Measurements from ENCODE around the gene ERG.

Gene ERG

DNA sequence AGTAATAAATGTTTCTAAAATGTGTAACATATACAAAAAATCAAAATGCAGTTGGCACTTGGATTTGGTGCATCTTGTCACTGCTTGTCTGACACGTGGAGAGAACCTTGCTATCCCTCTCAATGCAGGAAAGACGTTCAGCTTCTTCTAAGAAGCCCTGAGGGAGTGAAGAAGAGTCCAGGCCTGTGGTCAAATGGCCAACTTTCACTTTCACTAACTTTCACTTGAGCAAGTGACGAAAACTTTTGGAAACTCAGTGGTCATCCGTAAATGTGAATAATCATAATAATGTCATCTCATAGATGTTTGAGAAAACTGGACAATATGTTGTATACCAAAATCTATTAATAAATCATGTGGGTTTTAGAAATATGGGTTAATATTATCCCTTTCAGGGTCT is 61.9 kb downstream of the ERG start:
- H3K18ac ChIP-seq (ENCODE audit: low read length): no peak overlapping the region
- no peak overlapping the region for H2BK12ac ChIP-seq (ENCODE audit: low read length)
- H2BK15ac ChIP-seq (ENCODE audit: low read length): no peak overlapping the region
- DNase-seq (ENCODE audit: low spot score): no peak
- H3K4ac ChIP-seq (ENCODE audit: low read length): no peak overlapping the region
- no peak overlapping the region for H3K9ac ChIP-seq (ENCODE audit: low read depth, low read length, poor library complexity)
- H3K36me3 ChIP-seq (replicated peaks in 1 of 2; ENCODE audit: control insufficient read depth in 2 of 2, insufficient read depth in 2 of 2, low read length in 2 of 2): no peaks in the 10 kb centered on the region
- H2AFZ ChIP-seq (ENCODE audit: low read length): no peak overlapping the region
- no peaks in the 10 kb centered on the region for H3K27me3 ChIP-seq (ENCODE audit: control insufficient read depth in 3 of 3, insufficient read depth in 3 of 3, low read depth in 1 of 3, low read length in 3 of 3)
- no peak overlapping the region for H4K91ac ChIP-seq (ENCODE audit: low read depth, low read length, poor library complexity)
- no CpG with 5 or more reads among the region's 4 CpGs for WGBS, 2 donors (ENCODE audit: extremely low coverage in 2 of 2, insufficient read length in 2 of 2, insufficient replicate concordance in 1 of 2)
- no peak overlapping the region for H2BK120ac ChIP-seq (ENCODE audit: low read depth, low read length)
- H3K9me3 ChIP-seq (replicated peaks in 1 of 2; ENCODE audit: control insufficient read depth in 2 of 2, insufficient read depth in 1 of 2, low read depth in 1 of 2, low read length in 2 of 2): no peaks in the 10 kb centered on the region
- H4K8ac ChIP-seq (ENCODE audit: low read depth, low read length): no peak overlapping the region
- H3K14ac ChIP-seq (ENCODE audit: low read length): no peak overlapping the region
- H3K4me2 ChIP-seq (ENCODE audit: insufficient read depth, low read length, poor library complexity, severe bottlenecking): no peak overlapping the region
- no peak overlapping the region for H2AK5ac ChIP-seq (ENCODE audit: low read depth, low read length)
- H3K79me1 ChIP-seq (ENCODE audit: low read depth, low read length): no peaks in the 10 kb centered on the region
- H3K4me3 ChIP-seq (ENCODE audit: low read length in 2 of 2): no peak overlapping the region
- H3K4me1 ChIP-seq (ENCODE audit: control insufficient read depth in 2 of 2, insufficient read depth in 1 of 2, low read depth in 1 of 2, low read length in 2 of 2): peaks cover 11 to 23% of the 10 kb centered on the region in 2 donors
- H3K23ac ChIP-seq (ENCODE audit: low read depth, low read length, poor library complexity): no peak overlapping the region
- H3K27ac ChIP-seq (replicated peaks; ENCODE audit: low read length): no peak overlapping the region
- no peak overlapping the region for H2BK5ac ChIP-seq (ENCODE audit: low read length)

DNA sequence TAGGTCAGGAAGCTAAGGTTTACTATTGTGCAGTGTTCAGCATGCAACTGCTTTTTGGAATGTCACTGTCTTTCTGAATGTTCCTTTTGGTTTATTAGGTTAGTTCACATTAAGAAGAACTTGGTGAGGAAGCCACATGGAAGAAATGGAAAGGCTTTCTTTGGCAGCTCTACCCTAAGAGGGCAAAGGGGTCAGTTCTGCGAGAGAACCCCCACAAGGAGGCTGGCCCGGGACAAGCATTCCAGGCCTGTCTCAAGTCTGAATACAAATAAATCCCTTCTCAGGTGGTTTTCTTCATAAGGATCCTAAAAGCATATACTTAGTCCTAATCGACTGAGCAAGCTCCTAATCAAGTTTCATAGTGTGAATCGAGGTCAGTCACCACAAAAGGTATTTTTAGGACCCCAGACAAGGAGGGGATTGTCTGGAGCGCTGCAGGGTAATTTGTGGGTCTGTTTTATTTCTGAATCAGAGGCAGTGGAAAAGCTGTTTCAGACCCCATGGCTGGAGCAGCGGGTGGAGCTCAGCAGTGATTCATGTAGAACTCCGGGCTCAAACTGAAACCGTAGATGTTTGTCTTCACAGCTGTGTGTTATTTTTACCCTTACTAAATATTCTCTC is 63.3 kb downstream of the ERG start:
- no peak overlapping the region for H3K4me2 ChIP-seq (ENCODE audit: insufficient read depth, low read length, poor library complexity, severe bottlenecking)
- H2AK5ac ChIP-seq (ENCODE audit: low read depth, low read length): no peak overlapping the region
- H2BK12ac ChIP-seq (ENCODE audit: low read length): no peak overlapping the region
- no peaks in the 10 kb centered on the region for H3K9me3 ChIP-seq (replicated peaks in 1 of 2; ENCODE audit: control insufficient read depth in 2 of 2, insufficient read depth in 1 of 2, low read depth in 1 of 2, low read length in 2 of 2)
- H3K27me3 ChIP-seq (ENCODE audit: control insufficient read depth in 3 of 3, insufficient read depth in 3 of 3, low read depth in 1 of 3, low read length in 3 of 3): no peaks in the 10 kb centered on the region
- H3K79me1 ChIP-seq (ENCODE audit: low read depth, low read length): no peaks in the 10 kb centered on the region
- H2BK120ac ChIP-seq (ENCODE audit: low read depth, low read length): no peak overlapping the region
- H3K4ac ChIP-seq (ENCODE audit: low read length): no peak overlapping the region
- H3K18ac ChIP-seq (ENCODE audit: low read length): no peak overlapping the region
- WGBS, 2 donors (ENCODE audit: extremely low coverage in 2 of 2, insufficient read length in 2 of 2, insufficient replicate concordance in 1 of 2): no CpG with 5 or more reads among the region's 8 CpGs
- no peak for DNase-seq (ENCODE audit: low spot score)
- no peak overlapping the region for H3K14ac ChIP-seq (ENCODE audit: low read length)
- no peak overlapping the region for H4K8ac ChIP-seq (ENCODE audit: low read depth, low read length)
- no peak overlapping the region for H3K27ac ChIP-seq (replicated peaks; ENCODE audit: low read length)
- peaks cover 5 to 14% of the 10 kb centered on the region in 2 donors for H3K4me1 ChIP-seq (ENCODE audit: control insufficient read depth in 2 of 2, insufficient read depth in 1 of 2, low read depth in 1 of 2, low read length in 2 of 2)
- no peak overlapping the region for H2BK15ac ChIP-seq (ENCODE audit: low read length)
- no peak overlapping the region for H3K23ac ChIP-seq (ENCODE audit: low read depth, low read length, poor library complexity)
- no peak overlapping the region for H3K4me3 ChIP-seq (ENCODE audit: low read length in 2 of 2)
- no peak overlapping the region for H2BK5ac ChIP-seq (ENCODE audit: low read length)
- H3K36me3 ChIP-seq (replicated peaks in 1 of 2; ENCODE audit: control insufficient read depth in 2 of 2, insufficient read depth in 2 of 2, low read length in 2 of 2): no peaks in the 10 kb centered on the region
- H2AFZ ChIP-seq (ENCODE audit: low read length): no peak overlapping the region
- no peak overlapping the region for H3K9ac ChIP-seq (ENCODE audit: low read depth, low read length, poor library complexity)
- no peak overlapping the region for H4K91ac ChIP-seq (ENCODE audit: low read depth, low read length, poor library complexity)

DNA sequence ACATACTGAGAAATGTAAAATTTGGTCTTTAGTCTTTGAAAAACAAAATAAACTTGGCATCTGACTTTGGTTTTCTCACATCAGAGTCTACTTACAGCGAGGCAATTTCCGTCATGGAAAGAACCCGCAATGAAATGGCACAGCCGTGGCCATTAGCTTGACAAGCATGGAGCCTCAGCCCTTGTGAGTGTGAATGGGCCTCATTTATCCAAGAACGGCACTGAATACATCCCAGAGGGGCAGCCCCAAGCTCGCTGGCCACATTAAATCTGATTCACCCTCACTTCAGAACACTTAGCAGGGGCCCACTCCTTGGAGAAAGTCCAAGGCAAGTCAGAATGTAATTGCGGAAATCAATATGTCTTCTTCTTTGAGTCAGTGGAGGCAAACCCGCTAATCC is 64.8 kb downstream of the ERG start:
- Histone ChIP-seq H2AK5ac (ENCODE audit: low read depth, low read length) (no peak overlapping the region), H3K79me1 (ENCODE audit: low read depth, low read length) (no peaks in the 10 kb centered on the region), H3K18ac (ENCODE audit: low read length) (no peak overlapping the region), H3K36me3 (replicated peaks in 1 of 2; ENCODE audit: control insufficient read depth in 2 of 2, insufficient read depth in 2 of 2, low read length in 2 of 2) (no peaks in the 10 kb centered on the region), H2BK15ac (ENCODE audit: low read length) (no peak overlapping the region), H4K8ac (ENCODE audit: low read depth, low read length) (no peak overlapping the region), H2BK12ac (ENCODE audit: low read length) (no peak overlapping the region), H4K91ac (ENCODE audit: low read depth, low read length, poor library complexity) (no peak overlapping the region), H3K4ac (ENCODE audit: low read length) (no peak overlapping the region), H3K23ac (ENCODE audit: low read depth, low read length, poor library complexity) (no peak overlapping the region), H3K14ac (ENCODE audit: low read length) (no peak overlapping the region), H3K27ac (replicated peaks; ENCODE audit: low read length) (no peak overlapping the region), H2BK120ac (ENCODE audit: low read depth, low read length) (no peak overlapping the region), H3K4me2 (ENCODE audit: insufficient read depth, low read length, poor library complexity, severe bottlenecking) (no peak overlapping the region), H3K9ac (ENCODE audit: low read depth, low read length, poor library complexity) (no peak overlapping the region), H3K4me3 (ENCODE audit: low read length in 2 of 2) (no peak overlapping the region), H3K27me3 (ENCODE audit: control insufficient read depth in 3 of 3, insufficient read depth in 3 of 3, low read depth in 1 of 3, low read length in 3 of 3) (no peaks in the 10 kb centered on the region), H3K9me3 (replicated peaks in 1 of 2; ENCODE audit: control insufficient read depth in 2 of 2, insufficient read depth in 1 of 2, low read depth in 1 of 2, low read length in 2 of 2) (no peaks in the 10 kb centered on the region), H2BK5ac (ENCODE audit: low read length) (no peak overlapping the region), H3K4me1 (ENCODE audit: control insufficient read depth in 2 of 2, insufficient read depth in 1 of 2, low read depth in 1 of 2, low read length in 2 of 2) (peaks cover 3 to 9% of the 10 kb centered on the region in 2 donors), H2AFZ (ENCODE audit: low read length) (no peak overlapping the region)
- DNase-seq (ENCODE audit: low spot score): no peak
- no CpG with 5 or more reads among the region's 8 CpGs for WGBS, 2 donors (ENCODE audit: extremely low coverage in 2 of 2, insufficient read length in 2 of 2, insufficient replicate concordance in 1 of 2)

DNA sequence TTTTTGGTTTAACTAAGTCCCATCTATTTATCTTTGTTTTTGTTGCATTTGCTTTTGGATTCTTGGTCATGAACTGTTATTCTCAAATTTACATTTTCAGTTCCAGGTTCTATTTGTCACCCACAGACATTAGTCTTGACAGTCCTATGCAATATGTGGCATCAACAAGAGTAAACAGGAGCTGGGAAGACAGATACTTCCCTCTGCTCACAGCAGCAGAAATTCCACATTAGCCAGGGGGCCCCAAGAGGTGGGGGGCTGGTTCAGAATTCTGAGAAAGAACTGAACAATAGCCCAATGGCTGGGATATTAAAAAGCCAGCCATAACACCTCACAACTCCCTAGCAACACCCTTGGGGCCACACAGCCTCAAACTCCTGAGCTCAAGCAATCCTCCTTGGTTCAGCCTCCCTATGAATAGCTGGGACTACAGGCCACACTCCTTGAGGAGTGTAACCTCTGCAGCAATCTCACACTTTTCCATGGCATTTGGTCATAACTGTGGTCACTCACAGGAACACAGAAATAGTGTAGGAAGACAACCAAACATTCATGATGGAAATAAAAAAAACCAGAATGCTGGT is 67.8 kb downstream of the ERG start:
- Histone ChIP-seq H3K27ac (replicated peaks; ENCODE audit: low read length) (no peak overlapping the region), H3K27me3 (ENCODE audit: control insufficient read depth in 3 of 3, insufficient read depth in 3 of 3, low read depth in 1 of 3, low read length in 3 of 3) (no peaks in the 10 kb centered on the region), H2BK120ac (ENCODE audit: low read depth, low read length) (no peak overlapping the region), H3K4ac (ENCODE audit: low read length) (no peak overlapping the region), H3K36me3 (replicated peaks in 1 of 2; ENCODE audit: control insufficient read depth in 2 of 2, insufficient read depth in 2 of 2, low read length in 2 of 2) (no peaks in the 10 kb centered on the region), H2BK12ac (ENCODE audit: low read length) (no peak overlapping the region), H3K79me1 (ENCODE audit: low read depth, low read length) (no peaks in the 10 kb centered on the region), H4K8ac (ENCODE audit: low read depth, low read length) (no peak overlapping the region), H3K9ac (ENCODE audit: low read depth, low read length, poor library complexity) (no peak overlapping the region), H2AFZ (ENCODE audit: low read length) (no peak overlapping the region), H3K4me3 (ENCODE audit: low read length in 2 of 2) (no peak overlapping the region), H2AK5ac (ENCODE audit: low read depth, low read length) (no peak overlapping the region), H3K18ac (ENCODE audit: low read length) (no peak overlapping the region), H3K4me2 (ENCODE audit: insufficient read depth, low read length, poor library complexity, severe bottlenecking) (no peak overlapping the region), H4K91ac (ENCODE audit: low read depth, low read length, poor library complexity) (no peak overlapping the region), H3K9me3 (replicated peaks in 1 of 2; ENCODE audit: control insufficient read depth in 2 of 2, insufficient read depth in 1 of 2, low read depth in 1 of 2, low read length in 2 of 2) (peaks cover 0 to 2% of the 10 kb centered on the region in 2 donors), H2BK15ac (ENCODE audit: low read length) (no peak overlapping the region), H3K23ac (ENCODE audit: low read depth, low read length, poor library complexity) (no peak overlapping the region), H3K14ac (ENCODE audit: low read length) (no peak overlapping the region), H3K4me1 (ENCODE audit: control insufficient read depth in 2 of 2, insufficient read depth in 1 of 2, low read depth in 1 of 2, low read length in 2 of 2) (peaks cover 2 to 9% of the 10 kb centered on the region in 2 donors), H2BK5ac (ENCODE audit: low read length) (no peak overlapping the region)
- DNase-seq (ENCODE audit: low spot score): no peak
